HepG2 (cell line): ENCODE results near the gene DPM2. TPM values are rescaled to one million over a fixed set of nuclear protein-coding genes. Genes with fewer than 3 reads are reported as not detected.

Experiments used
- ARHGAP35 ChIP-seq: sonication (generic); formaldehyde crosslinking; IDR thresholded peaks from 2 replicates; pipeline ENCODE4 v1.9.0; 2022; ENCODE audit warnings: mild to moderate bottlenecking, inconsistent platforms, moderate library complexity, missing genetic modification reagents, borderline replicate concordance
- CCAR2 ChIP-seq: fragments of 200-400 bp; formaldehyde crosslinking; optimal IDR thresholded peaks from 2 replicates; pipeline ENCODE3; 2018; ENCODE audit warnings: low read depth, mild to moderate bottlenecking, low read length, moderate library complexity
- CTCF ChIP-seq: sonication (generic); formaldehyde crosslinking; IDR thresholded peaks from 2 replicates; pipeline ENCODE4 v1.5.0; 2020; ENCODE audit warnings: mild to moderate bottlenecking, missing genetic modification reagents, moderate library complexity
- JARID2 ChIP-seq: sonication (generic); formaldehyde crosslinking; IDR thresholded peaks from 2 replicates; pipeline ENCODE4 v1.8.1; 2023; ENCODE audit warnings: missing genetic modification reagents, inconsistent platforms; ENCODE audit not compliant: insufficient replicate concordance
- NFE2 ChIP-seq: sonication (generic); formaldehyde crosslinking; IDR thresholded peaks from 2 replicates; pipeline ENCODE4 v1.4.0; 2020; ENCODE audit warnings: missing genetic modification reagents
- POLR2G ChIP-seq: fragments of 200-400 bp; formaldehyde crosslinking; IDR thresholded peaks from 2 replicates; pipeline ENCODE4 v1.6.1; 2018; ENCODE audit warnings: mild to moderate bottlenecking, low read depth, low read length, moderate library complexity
- REL ChIP-seq: sonication (generic); formaldehyde crosslinking; conservative IDR thresholded peaks from 2 replicates; pipeline ENCODE4 v1.8.0; 2022; ENCODE audit warnings: mild to moderate bottlenecking, missing genetic modification reagents, moderate library complexity
- RFX1 ChIP-seq: fragments of 450-650 bp; IDR thresholded peaks from 2 replicates; pipeline ENCODE4 v1.6.1; 2017
- RFX3 ChIP-seq: IDR thresholded peaks from 2 replicates; pipeline ENCODE4 v1.6.1; 2016; ENCODE audit warnings: missing biosample characterization, missing genetic modification reagents
- SMC3 ChIP-seq: IDR thresholded peaks from 2 replicates; pipeline ENCODE4 v1.6.1; 2011; ENCODE audit warnings: low read length, improper control_type of control experiment
- SNRNP70 ChIP-seq: fragments of 200-400 bp; formaldehyde crosslinking; IDR thresholded peaks from 2 replicates; pipeline ENCODE4 v1.6.1; 2017; ENCODE audit warnings: mild to moderate bottlenecking, low read depth, low read length, moderate library complexity
- ZKSCAN8 ChIP-seq: IDR thresholded peaks from 2 replicates; pipeline ENCODE4 v1.6.1; 2016; ENCODE audit warnings: borderline replicate concordance, missing genetic modification reagents, missing compliant biosample characterization
- ZNF34 ChIP-seq: sonication (generic); formaldehyde crosslinking; IDR thresholded peaks from 2 replicates; pipeline ENCODE4 v1.4.0; 2020; ENCODE audit warnings: mild to moderate bottlenecking, missing genetic modification reagents, borderline replicate concordance
- ZNF343 ChIP-seq: sonication (generic); formaldehyde crosslinking; IDR thresholded peaks from 2 replicates; pipeline ENCODE4 v1.4.0; 2020; ENCODE audit warnings: mild to moderate bottlenecking, missing genetic modification reagents
- ZNF430 ChIP-seq: sonication (generic); formaldehyde crosslinking; IDR thresholded peaks from 2 replicates; pipeline ENCODE4 v1.9.0; 2021; ENCODE audit warnings: mild to moderate bottlenecking, missing genetic modification reagents
- ZNF432 ChIP-seq: sonication (generic); formaldehyde crosslinking; IDR thresholded peaks from 2 replicates; pipeline ENCODE4 v1.5.0; 2020; ENCODE audit warnings: missing genetic modification reagents, mild to moderate bottlenecking, borderline replicate concordance
- ZNF510 ChIP-seq: sonication (generic); formaldehyde crosslinking; IDR thresholded peaks from 2 replicates; pipeline ENCODE4 v1.4.0; 2020; ENCODE audit warnings: low read depth, mild to moderate bottlenecking, missing genetic modification reagents
- ZNF556 ChIP-seq: sonication (generic); formaldehyde crosslinking; IDR thresholded peaks from 2 replicates; pipeline ENCODE4 v1.4.0; 2020; ENCODE audit warnings: mild to moderate bottlenecking, missing genetic modification reagents, borderline replicate concordance
- ZNF780A ChIP-seq: sonication (generic); formaldehyde crosslinking; IDR thresholded peaks from 2 replicates; pipeline ENCODE4 v1.8.0; 2022; ENCODE audit warnings: mild to moderate bottlenecking, missing genetic modification reagents, moderate library complexity
- ZNF792 ChIP-seq: IDR thresholded peaks from 2 replicates; pipeline ENCODE4 v1.6.1; 2016
- polyA plus RNA-seq, 8 experiments: library from polyadenylated mRNA; depleted of rRNA in 3 of 8; stranded (reverse) in 7 of 8; unstranded in 1 of 8; fragments of >200 nt; fragmentation: Illumina TruSeq in 4 of 8; extraction: Trizol in 4 of 8; gene quantifications; 2 replicates each; pipeline versions ENCODE4 v1.2.1 to v1.2.3, GENCODE V29; 2011 to 2016; ENCODE audit warnings: low read depth in 4 of 8, missing spikeins in 1 of 8, mixed read lengths in 1 of 8; ENCODE audit not compliant: insufficient read depth in 1 of 8
- total RNA-seq, 5 experiments: library from RNA; depleted of rRNA; stranded (reverse); fragments of >200 nt; fragmentation: Illumina TruSeq; extraction: Trizol; gene quantifications; 2 replicates each; pipeline ENCODE4 v1.2.3, GENCODE V29; 2016; ENCODE audit warnings: low read depth in 1 of 5
- TF ChIP-seq, protein P1 (sequence below): fragments of 450-650 bp; IDR thresholded peaks from 2 replicates; pipeline ENCODE4 v1.6.1; 2017; ENCODE audit warnings: mild to moderate bottlenecking
- TF ChIP-seq, protein P2 (sequence below): sonication (generic); formaldehyde crosslinking; IDR thresholded peaks from 2 replicates; pipeline ENCODE4 v1.4.0; 2020; ENCODE audit warnings: missing genetic modification reagents
- TF ChIP-seq, protein P3 (sequence below): sonication (generic); formaldehyde crosslinking; IDR thresholded peaks from 2 replicates; pipeline ENCODE4 v1.4.0; 2020; ENCODE audit warnings: mild to moderate bottlenecking, missing genetic modification reagents

The DPM2 gene
- total and polyA plus RNA-seq, 2 of the 13 experiments (the other 11 are each of a cell fraction or from before 2014, with no cell fraction given), result 24.8 to 35.3 TPM

DNA sequence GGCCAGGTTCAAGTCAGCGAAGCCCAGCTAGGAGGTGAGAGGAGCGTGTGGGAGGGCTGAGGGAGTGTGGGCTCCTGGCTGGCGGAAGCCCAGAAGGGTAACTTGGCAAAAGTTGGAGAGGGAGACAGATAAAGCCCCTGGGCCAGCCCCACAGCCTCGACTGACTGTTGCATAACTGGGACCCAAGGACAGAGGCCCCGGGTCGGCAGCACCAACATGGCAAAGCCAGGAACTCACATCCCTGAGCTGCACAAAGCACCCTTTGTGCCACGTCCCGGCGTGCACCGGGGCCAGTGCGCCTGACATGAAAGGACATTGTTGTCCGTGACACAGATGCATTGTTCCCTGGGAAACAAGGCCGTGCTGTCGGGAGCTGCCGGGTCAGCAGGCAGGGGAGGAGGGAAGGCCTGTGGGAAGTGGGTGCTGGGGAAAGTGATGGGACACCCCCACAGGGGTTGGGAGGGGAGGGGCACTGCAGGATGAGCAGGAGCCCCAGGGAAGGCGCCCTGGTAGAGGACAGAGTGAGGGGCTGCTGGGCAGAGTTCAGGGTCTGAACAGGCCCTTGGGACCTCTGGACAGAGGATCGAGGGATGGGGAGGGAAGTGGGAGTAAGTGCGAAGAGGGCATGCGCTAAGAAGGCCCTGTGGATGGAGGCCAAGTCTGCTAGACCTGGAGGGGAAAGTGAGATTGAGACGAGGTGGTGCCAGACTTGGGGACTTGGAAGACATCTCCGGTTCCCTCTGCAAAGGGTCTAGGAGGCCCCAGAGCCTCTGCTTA lies 13.0 kb upstream of the DPM2 start (continued):
- TF ChIP-seq, protein P1, sequence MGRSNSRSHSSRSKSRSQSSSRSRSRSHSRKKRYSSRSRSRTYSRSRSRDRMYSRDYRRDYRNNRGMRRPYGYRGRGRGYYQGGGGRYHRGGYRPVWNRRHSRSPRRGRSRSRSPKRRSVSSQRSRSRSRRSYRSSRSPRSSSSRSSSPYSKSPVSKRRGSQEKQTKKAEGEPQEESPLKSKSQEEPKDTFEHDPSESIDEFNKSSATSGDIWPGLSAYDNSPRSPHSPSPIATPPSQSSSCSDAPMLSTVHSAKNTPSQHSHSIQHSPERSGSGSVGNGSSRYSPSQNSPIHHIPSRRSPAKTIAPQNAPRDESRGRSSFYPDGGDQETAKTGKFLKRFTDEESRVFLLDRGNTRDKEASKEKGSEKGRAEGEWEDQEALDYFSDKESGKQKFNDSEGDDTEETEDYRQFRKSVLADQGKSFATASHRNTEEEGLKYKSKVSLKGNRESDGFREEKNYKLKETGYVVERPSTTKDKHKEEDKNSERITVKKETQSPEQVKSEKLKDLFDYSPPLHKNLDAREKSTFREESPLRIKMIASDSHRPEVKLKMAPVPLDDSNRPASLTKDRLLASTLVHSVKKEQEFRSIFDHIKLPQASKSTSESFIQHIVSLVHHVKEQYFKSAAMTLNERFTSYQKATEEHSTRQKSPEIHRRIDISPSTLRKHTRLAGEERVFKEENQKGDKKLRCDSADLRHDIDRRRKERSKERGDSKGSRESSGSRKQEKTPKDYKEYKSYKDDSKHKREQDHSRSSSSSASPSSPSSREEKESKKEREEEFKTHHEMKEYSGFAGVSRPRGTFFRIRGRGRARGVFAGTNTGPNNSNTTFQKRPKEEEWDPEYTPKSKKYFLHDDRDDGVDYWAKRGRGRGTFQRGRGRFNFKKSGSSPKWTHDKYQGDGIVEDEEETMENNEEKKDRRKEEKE, result no peak
- no peak for TF ChIP-seq ZNF780A (CRISPR knock-in tag)
- peak; percentile 55; the same call in 1 of the 2 replicates for TF ChIP-seq ZNF510 (CRISPR knock-in tag)
- TF ChIP-seq CTCF (CRISPR knock-in tag), result peak; percentile 22; the same call in 1 of the 2 replicates
- TF ChIP-seq RFX3 (CRISPR knock-in tag), result peak; percentile 69
- no peak for TF ChIP-seq NFE2 (CRISPR knock-in tag)
- TF ChIP-seq REL, result peak; percentile 58; the same call in 1 of the 2 replicates
- TF ChIP-seq ZNF792 (CRISPR knock-in tag), result peak; percentile 68; the same call in 1 of the 2 replicates
- TF ChIP-seq ZNF432, result no peak
- TF ChIP-seq ZNF343 (CRISPR knock-in tag), result no peak
- TF ChIP-seq, protein P2, sequence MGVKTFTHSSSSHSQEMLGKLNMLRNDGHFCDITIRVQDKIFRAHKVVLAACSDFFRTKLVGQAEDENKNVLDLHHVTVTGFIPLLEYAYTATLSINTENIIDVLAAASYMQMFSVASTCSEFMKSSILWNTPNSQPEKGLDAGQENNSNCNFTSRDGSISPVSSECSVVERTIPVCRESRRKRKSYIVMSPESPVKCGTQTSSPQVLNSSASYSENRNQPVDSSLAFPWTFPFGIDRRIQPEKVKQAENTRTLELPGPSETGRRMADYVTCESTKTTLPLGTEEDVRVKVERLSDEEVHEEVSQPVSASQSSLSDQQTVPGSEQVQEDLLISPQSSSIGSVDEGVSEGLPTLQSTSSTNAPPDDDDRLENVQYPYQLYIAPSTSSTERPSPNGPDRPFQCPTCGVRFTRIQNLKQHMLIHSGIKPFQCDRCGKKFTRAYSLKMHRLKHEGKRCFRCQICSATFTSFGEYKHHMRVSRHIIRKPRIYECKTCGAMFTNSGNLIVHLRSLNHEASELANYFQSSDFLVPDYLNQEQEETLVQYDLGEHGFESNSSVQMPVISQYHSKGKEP, result no peak
- TF ChIP-seq SMC3, result peak; percentile 6; the same call in 1 of the 2 replicates
- TF ChIP-seq ARHGAP35, result no peak
- peak; percentile 38; the same call in 1 of the 2 replicates for TF ChIP-seq ZNF556 (CRISPR knock-in tag)
- peak; percentile 92 for TF ChIP-seq ZNF430
- no peak; the same call in 1 of the 2 replicates for TF ChIP-seq ZNF34 (CRISPR knock-in tag)
- TF ChIP-seq JARID2, result no peak
- TF ChIP-seq CCAR2, result peak; percentile 68
- peak; percentile 80 for TF ChIP-seq RFX1
- TF ChIP-seq, protein P3, sequence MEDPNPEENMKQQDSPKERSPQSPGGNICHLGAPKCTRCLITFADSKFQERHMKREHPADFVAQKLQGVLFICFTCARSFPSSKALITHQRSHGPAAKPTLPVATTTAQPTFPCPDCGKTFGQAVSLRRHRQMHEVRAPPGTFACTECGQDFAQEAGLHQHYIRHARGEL (CRISPR knock-in tag), result no peak
- TF ChIP-seq ZKSCAN8 (CRISPR knock-in tag), result peak; percentile 71; the same call in 1 of the 2 replicates
- peak; percentile 88 for TF ChIP-seq POLR2G
- no peak for TF ChIP-seq SNRNP70
